CD4-positive, alpha-beta T cell treated with Interleukin-4 for 4 hours (primary cell): ENCODE results near the gene PWP2.
"Not testable (repeated sequence)": the region's sequence is repeated elsewhere in the genome, so short reads cannot be mapped to it uniquely, and the experiment has no call there.

Experiments
- DNase-seq: peaks from one replicate; pipeline ENCODE4 v3.0.0-alpha.2; 2020

The PWP2 gene

DNA sequence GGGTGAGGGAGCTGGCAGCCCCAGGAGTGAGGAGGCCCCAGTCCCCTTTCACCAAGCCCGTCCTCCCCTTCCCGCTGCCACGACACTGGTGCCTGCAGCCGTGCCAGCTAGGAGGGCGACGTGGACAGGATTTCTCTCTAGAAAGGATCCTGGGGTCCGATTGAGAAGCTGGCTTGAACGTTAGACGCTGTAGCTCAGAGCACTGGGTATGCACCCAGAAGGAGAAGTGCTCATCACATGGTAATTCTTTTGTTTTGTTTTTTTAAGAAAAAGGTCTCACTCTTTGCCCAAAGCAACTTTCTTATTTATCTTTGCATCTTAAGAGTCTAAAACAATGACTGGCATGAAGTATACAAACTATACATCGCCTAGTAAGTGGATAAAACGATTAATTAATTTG lies 60.3 kb downstream of the PWP2 start:
- DNase-seq = not testable (repeated sequence)

GRCh38 chr21:44170326-44170725 lies 63.1 kb downstream of the PWP2 start:
- not testable (repeated sequence) for DNase-seq

DNA sequence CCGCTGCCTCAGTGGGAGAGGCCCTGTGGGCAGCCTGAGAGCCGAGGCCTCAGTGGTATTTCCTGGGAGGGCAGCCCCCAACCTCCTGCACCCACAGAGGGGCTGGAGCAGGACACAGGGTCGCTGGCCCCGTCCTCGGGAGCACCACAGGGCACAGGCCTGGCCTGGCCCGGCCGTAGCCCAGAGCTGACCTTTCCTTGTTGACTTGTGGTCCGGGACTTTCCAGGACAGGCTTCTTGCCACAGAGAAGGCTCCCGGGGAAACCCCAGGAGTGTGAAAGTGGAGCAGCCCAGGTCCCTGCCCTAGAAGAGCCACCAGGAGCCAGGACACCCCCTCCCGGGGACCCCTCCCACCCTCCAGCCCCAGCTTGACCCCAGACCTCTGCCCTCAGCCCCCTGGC lies 63.7 kb downstream of the PWP2 start:
- not testable (repeated sequence) for DNase-seq

GRCh38 chr21:44171962-44172572 lies 64.9 kb downstream of the PWP2 start:
- DNase-seq = not testable (repeated sequence)

DNA sequence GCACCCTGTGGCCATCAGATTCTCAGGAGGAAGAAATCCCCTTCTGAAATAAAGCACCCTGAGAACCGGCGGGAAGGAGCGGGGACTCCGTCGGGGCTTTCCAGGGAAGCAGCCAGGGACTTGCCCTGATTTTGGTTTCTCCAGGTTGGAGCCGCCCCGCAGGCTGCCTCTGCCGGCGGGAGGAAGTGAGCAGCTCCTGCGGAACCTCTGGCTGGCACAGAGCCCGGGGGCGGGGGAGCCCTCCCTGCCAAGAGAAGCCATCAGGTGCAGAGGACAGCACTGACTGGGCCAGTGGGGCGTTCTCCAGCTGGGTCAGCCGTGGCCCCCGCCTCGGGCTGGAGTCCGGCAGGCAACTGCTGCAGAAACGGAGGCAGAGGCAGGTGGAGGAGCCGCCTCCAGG lies 65.5 kb downstream of the PWP2 start:
- DNase-seq = not testable (repeated sequence)

- DNase-seq = not testable (repeated sequence)
Measured at GRCh38 chr21:44175189-44175588, 68.0 kb downstream of the PWP2 start.

DNA sequence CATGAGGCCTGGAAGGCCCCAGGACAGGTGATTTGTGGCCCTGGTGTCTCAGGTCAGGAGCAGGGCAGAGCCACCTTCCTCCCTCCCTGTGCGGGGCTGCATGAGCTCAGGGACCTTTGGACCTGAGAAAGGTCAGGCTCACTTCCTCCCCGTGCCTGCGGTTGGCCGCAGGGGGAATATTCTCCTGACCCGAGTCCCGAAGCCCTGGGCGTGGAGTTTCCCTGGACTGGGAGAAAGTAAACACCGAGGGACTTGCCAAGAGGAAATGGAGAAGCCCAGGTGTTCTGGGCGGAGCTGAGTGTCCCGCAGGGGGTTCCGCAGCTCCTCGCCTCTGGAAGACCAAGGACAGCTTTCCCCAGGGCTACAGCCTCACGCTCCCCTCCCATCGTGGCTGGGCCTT lies 68.9 kb downstream of the PWP2 start:
- DNase-seq = not testable (repeated sequence)
